SIG-M5 (cell line): ENCODE data around the gene DTX1.

Source experiments
- DNase-seq: peaks from one replicate; lab custom pipeline; 2025; lab: John Stamatoyannopoulos, UW

DTX1 gene

GRCh38 chr12:113095405-113095804 is 38.9 kb downstream of the DTX1 start:
- no peak for DNase-seq

- DNase-seq = no peak
These were observed 40.3 kb downstream of the DTX1 start for GRCh38 chr12:113096675-113097461.

- DNase-seq = no peak
These were observed 41.3 kb downstream of the DTX1 start for GRCh38 chr12:113097716-113098440.

GRCh38 chr12:113098441-113099028 is 42.0 kb downstream of the DTX1 start:
- no peak for DNase-seq

- DNase-seq = no peak
These were observed 42.8 kb downstream of the DTX1 start for GRCh38 chr12:113099364-113099763.

- no peak for DNase-seq
These were observed 43.2 kb downstream of the DTX1 start for GRCh38 chr12:113099764-113100163.

GRCh38 chr12:113101751-113102150 is 45.2 kb downstream of the DTX1 start:
- DNase-seq = no peak

- DNase-seq = no peak
These were observed 46.3 kb downstream of the DTX1 start for GRCh38 chr12:113102811-113103210.

GRCh38 chr12:113103756-113104450 is 47.4 kb downstream of the DTX1 start:
- DNase-seq = no peak

- DNase-seq = no peak
These were observed 48.5 kb downstream of the DTX1 start for GRCh38 chr12:113104953-113105510.

- DNase-seq = no peak
These were observed 49.2 kb downstream of the DTX1 start for GRCh38 chr12:113105606-113106271.

- DNase-seq = no peak
These were observed 49.8 kb downstream of the DTX1 start for GRCh38 chr12:113106361-113106760.

- no peak for DNase-seq
These were observed 51.8 kb downstream of the DTX1 start for GRCh38 chr12:113108308-113108707.

GRCh38 chr12:113109360-113109759 is 52.8 kb downstream of the DTX1 start:
- DNase-seq = no peak

- DNase-seq = no peak
These were observed 53.5 kb downstream of the DTX1 start for GRCh38 chr12:113109872-113110599.

- no peak for DNase-seq
These were observed 54.7 kb downstream of the DTX1 start for GRCh38 chr12:113111247-113111646.

GRCh38 chr12:113112043-113112899 is 55.7 kb downstream of the DTX1 start:
- DNase-seq = no peak

- no peak for DNase-seq
These were observed 56.9 kb downstream of the DTX1 start for GRCh38 chr12:113113397-113113796.

- no peak for DNase-seq
These were observed 58.1 kb downstream of the DTX1 start for GRCh38 chr12:113114447-113115178.
